Measurements from ENCODE around the gene CD84. TPM values are rescaled to one million over a fixed set of nuclear protein-coding genes. Genes with fewer than 3 reads are reported as not detected.
"Not testable (repeated sequence)": the region's sequence is repeated elsewhere in the genome, so short reads cannot be mapped to it uniquely, and the experiment has no call there.

Gene CD84, protein sequence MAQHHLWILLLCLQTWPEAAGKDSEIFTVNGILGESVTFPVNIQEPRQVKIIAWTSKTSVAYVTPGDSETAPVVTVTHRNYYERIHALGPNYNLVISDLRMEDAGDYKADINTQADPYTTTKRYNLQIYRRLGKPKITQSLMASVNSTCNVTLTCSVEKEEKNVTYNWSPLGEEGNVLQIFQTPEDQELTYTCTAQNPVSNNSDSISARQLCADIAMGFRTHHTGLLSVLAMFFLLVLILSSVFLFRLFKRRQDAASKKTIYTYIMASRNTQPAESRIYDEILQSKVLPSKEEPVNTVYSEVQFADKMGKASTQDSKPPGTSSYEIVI
- not detected in 2 replicates for total RNA-seq (ENCODE audit: low replicate concordance)

DNA sequence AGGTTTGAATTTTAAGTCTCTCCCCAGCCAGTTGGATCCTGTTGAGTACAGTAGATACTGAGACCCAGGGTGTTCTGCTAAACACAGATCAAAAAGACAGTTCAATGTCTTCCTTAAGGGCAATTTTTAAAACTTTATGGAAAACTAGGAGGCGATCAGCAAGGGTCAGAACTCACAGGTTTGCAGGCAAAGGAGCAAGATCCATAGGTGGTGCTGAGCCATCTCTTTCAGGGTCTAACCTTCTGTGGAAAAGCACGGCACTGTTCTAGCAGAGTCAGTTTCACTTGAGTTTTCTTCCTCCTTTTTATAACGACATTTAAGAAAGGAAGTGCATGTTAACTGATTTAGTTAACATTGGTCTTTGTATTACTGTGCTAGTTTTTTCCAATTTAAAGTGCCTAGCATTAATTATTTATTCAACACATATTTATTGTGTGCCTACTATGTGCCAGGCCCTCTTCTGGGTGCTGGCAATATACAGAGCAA lies at the start of gene CD84:
TSS of gene CD84 (minus strand) at position 281 of the 486 bp plus-strand sequence. CDS start at position 222, 59 bp downstream.
- TF ChIP-seq, protein P1, sequence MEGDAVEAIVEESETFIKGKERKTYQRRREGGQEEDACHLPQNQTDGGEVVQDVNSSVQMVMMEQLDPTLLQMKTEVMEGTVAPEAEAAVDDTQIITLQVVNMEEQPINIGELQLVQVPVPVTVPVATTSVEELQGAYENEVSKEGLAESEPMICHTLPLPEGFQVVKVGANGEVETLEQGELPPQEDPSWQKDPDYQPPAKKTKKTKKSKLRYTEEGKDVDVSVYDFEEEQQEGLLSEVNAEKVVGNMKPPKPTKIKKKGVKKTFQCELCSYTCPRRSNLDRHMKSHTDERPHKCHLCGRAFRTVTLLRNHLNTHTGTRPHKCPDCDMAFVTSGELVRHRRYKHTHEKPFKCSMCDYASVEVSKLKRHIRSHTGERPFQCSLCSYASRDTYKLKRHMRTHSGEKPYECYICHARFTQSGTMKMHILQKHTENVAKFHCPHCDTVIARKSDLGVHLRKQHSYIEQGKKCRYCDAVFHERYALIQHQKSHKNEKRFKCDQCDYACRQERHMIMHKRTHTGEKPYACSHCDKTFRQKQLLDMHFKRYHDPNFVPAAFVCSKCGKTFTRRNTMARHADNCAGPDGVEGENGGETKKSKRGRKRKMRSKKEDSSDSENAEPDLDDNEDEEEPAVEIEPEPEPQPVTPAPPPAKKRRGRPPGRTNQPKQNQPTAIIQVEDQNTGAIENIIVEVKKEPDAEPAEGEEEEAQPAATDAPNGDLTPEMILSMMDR (IDR thresholded peaks at IDR 0.05; ENCODE audit: insufficient read depth, low read length), result no peak
- no peak within 1 kb of the TSS for H3K4me3 ChIP-seq (ENCODE audit: low read depth, low read length)
- DNase-seq (ENCODE audit: low read depth), result no peak

DNA sequence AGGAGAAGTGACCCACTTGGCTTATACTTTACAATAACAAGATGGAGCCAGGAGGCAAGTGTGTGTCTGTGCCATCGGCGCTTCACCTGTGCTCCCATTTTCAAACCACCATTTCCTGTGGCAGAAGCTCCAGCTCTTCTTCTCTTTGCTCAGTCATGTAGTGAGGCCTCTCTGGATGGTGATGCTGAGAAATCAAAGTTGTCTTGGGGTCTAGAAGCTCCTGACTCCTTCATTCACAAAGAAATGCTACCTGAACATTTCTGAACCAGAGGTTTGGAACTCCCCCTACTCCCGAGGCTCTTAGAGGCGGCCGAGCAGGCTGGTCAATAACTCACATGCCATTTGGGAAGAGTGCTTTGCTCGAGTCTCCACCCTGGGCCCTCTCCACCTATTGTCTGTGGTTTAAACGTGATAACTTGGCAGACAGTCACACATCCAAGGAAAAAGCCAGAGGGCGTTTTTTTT lies 49.5 kb upstream of the CD84 start:
- no peak for DNase-seq (ENCODE audit: low read depth)
- TF ChIP-seq, protein P1 (IDR thresholded peaks at IDR 0.05; ENCODE audit: insufficient read depth, low read length), result no peak

DNA sequence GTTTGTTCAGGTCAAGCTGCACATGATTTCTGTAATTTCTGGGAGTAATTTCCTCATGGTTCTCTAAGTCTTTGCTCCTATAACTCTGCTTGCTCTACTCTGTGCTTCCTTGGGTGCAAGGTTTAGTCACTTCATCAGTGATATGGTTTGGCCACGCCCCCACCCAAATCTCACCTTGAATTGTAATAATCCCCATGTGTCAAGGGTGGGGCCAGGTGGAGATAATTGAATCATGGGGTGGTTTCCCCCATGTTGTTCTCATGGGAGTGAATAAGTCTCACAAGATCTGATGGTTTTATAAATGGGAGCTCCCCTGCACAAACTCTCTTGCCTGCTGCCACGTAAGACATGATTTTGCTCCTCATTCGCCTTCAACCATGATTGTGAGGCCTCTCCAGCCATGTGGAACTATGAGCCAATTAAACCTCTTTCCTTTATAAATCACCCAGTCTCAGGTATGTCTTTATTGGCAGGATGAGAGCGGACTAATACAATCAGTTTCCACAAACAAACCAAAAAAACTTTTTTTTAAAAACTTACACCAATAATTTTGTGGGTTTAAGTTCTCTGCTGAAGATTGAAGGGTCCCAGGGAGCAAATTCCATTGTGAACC lies 48.5 kb upstream of the CD84 start:
- DNase-seq (ENCODE audit: low read depth); H3K4me3 ChIP-seq (ENCODE audit: low read depth, low read length): not testable (repeated sequence)

More for the DNA sequence above, 49.5 kb upstream of the CD84 start:
- no peak overlapping the region for H3K4me3 ChIP-seq (ENCODE audit: low read depth, low read length)

DNA sequence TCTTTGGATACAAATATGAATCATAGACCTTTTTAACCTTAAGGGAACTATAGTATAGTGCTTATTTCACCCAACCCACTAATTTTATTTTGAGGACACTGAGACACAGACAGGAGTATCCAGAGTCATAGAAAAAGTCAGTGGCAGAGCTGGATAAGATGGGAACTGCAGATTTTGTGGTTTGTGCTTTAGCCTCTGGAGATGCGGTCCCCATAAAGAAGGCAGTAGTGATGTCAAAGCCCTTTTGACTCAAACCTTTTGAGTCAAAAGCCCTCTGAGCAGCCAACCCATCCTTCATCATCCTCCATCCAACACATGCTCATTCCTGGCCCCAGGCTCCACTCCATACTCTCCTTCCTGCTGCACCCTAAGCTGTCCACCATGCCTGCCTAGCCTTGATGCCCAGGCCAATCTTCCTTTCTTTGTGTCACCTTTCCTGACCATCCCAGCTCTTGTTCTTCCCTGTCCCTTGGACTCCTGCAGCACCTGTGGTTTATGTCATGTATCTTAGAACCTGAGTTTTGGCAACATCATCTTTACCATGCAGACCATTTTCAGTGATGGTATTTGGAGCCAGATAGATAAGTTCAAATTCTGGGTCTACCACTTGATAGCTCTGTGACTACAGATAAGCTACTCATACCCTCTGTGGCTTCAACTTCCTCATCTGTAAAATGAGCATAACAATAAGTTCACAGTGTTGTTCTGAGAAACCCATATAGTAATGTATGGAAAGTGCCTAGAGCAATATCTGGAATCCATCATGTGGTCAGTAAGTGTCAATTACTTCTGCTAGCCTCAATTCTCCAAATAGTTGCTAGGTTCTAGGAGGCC lies 47.4 kb upstream of the CD84 start:
- H3K4me3 ChIP-seq (ENCODE audit: low read depth, low read length), result no peak overlapping the region
- TF ChIP-seq, protein P1 (IDR thresholded peaks at IDR 0.05; ENCODE audit: insufficient read depth, low read length), result no peak
- no peak for DNase-seq (ENCODE audit: low read depth)

DNA sequence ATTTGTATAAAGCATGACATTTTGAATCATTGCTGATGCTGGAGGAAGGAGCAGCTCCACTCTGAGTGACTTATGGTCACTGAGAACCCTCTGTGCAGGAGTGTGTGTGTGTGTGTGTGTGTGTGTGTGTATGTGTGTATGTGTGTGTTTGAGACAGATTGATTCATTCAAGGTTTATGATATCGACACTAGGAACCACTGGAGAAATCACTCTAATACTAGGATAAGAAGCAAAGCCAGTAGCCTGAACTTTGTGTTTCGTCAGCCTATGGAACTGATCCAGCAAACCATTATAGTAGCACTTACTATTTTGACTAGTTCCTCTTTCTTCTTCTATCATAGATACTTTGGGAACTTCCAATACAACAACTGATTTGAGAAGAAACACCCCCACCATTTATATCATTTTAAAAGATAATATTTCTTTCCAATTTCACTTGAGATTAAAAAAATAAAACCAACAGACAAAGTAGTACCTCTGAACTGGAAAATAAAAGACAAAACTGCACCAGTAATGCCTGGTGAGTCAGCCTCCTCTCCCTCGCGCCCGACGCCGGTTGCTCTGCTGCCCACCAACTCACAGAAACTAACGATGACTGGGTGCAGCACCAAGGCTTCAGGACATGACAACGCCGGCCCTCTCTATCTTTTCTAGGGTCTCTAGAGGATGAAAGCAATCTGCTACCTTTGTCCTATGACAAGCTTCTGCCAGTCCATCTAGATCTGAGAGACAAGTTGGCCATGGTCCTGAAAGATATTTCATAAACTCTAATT lies 46.6 kb upstream of the CD84 start:
- no peak overlapping the region for H3K4me3 ChIP-seq (ENCODE audit: low read depth, low read length)
- TF ChIP-seq, protein P1 (IDR thresholded peaks at IDR 0.05; ENCODE audit: insufficient read depth, low read length), result no peak
- no peak for DNase-seq (ENCODE audit: low read depth)

DNA sequence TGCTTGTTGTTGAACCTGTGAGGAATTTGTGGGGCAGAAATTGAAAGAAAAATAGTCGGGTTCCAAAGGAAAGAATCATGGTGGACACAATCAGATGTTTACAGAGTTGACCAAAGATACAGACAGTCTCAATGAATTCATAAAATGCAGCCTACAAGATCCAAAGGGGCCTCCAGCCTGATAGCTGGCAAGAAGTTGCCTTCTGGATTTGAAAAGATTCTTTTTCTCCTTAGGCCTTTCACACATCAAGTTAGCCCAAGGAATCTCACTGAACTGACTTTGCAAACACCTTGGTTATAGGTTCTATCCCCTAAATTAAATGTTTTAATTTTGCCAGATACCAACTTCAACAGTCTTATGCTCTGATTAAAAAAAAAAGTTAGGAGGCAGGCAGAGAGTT lies 46.0 kb upstream of the CD84 start:
- TF ChIP-seq, protein P1 (IDR thresholded peaks at IDR 0.05; ENCODE audit: insufficient read depth, low read length), result no peak
- no peak for DNase-seq (ENCODE audit: low read depth)
- H3K4me3 ChIP-seq (ENCODE audit: low read depth, low read length), result no peak overlapping the region
